HUDEP-2 (cell line): ENCODE measurements around the gene UBTFL1.
"Not testable (repeated sequence)": the region's sequence is repeated elsewhere in the genome, so short reads cannot be mapped to it uniquely, and the experiment has no call there.

Experiments
- DNase-seq, 76 experiments: peaks; one replicate each; lab custom pipeline; 2025; ENCODE audit not compliant: unreplicated experiment in 76 of 76; lab: John Stamatoyannopoulos, UW

Gene UBTFL1, protein sequence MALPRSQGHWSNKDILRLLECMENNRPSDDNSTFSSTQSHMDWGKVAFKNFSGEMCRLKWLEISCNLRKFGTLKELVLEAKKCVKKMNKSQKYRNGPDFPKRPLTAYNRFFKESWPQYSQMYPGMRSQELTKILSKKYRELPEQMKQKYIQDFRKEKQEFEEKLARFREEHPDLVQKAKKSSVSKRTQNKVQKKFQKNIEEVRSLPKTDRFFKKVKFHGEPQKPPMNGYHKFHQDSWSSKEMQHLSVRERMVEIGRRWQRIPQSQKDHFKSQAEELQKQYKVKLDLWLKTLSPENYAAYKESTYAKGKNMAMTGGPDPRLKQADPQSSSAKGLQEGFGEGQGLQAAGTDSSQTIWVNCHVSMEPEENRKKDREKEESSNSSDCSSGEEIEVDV

DNA sequence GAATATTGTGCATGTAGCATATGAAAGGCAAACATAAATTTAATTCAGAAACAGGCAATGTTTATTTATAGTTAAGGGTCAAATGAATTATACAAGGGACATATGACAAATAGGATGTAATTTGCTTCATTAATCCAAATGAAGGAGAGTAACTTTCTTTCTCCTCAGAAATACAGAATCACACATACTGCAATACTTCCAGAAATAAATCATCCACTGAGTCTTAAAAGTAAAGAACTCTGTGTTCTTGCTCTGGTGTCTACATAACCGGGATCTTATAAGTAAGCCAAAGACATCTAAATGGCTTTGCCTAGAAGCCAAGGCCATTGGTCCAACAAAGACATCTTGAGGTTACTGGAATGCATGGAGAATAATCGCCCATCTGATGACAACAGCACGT lies at the start of gene UBTFL1:
TSS of gene UBTFL1 (plus strand) at position 301 of the 400 bp plus-strand sequence. CDS start at position 301, 0 bp downstream.
- DNase-seq: not testable (repeated sequence)

DNA sequence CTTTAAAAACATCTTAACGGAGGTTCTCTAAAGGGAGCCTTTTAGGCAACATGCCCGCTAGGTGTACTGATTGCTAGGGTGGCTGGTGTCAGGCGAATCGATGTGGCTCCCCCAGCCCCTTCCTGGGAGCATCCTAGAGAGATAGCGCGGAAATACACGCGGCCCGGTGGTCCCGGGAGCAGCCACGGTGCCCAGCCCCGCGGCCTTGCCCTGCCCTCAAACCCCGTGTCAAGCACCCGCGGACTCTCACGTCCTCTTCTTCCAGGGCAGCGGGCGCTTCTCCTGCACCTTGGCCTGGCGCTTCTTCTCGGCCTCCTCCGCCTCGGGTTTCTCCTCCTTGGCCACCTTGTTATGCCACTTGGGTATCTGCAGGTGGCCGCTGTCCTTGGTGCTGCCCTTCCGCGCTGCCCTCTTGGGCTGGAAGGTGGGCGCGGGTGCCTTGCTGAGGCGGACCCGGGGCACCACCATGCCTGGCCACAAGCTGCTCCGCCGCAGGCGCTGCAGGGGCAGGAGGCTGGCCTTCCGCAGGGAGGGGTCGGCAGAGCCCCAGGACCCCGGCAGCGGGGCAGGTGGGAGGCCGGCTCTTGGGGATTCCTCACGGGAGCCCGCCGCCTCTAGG lies 34.0 kb upstream of the UBTFL1 start:
- DNase-seq: not testable (repeated sequence)

DNA sequence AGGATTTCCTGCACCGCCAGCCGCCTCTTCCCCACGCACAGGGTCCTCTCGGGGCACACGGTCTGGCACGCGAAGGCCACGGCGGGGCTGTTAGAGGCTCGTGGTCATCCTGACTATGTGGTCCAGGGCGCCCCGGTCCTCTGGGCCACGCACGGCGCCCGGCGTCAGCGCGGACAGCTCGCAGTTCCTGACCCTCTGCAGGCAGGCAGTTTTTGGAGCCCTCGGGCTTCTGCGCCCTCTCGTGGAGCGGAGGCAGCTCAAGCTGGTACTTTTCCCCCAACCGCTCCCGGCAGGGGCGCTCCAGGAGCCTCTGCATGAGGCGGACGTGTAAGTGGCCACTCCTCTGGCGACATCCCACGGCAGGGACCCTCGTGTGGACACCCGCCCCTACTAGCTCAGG lies 33.4 kb upstream of the UBTFL1 start:
- not testable (repeated sequence) for DNase-seq

DNA sequence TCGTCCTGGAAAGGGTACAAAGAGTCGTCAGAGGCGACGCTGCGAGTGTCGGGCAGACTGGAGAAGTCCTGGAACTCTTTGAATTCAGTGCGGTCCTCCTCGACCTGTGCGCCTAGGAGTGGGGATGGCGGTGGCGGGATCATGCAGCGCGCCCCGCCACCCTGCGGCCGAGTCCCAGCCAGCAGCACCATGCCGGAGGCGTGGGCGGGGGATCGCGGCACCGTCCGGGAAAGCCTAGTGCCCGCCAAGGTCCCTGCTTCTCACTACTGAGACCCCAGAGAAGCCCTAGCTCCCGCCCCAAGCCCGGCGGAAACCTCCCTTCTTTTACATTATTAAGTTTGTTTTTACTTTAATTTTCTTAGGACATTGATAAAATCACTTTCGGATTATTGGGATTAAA lies 32.2 kb upstream of the UBTFL1 start:
- DNase-seq: not testable (repeated sequence)

DNA sequence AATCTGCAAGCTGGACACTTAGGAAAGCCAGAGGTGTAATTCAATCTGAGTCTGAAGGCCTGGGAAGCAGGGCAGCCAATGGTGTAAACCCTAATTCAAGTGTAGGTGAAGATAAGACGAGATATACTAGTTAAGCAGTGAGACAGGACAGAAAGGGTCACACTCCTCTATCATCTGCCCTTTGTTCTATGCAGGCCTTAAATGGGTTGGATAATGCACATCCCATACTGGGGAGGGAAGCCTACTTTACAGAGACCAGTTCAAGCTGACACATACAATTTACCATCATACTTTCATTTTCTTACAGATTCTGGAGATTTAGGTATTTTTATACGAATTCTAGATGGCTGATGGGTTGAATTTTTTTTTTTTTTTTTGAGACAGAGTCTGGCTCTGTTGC lies 3.0 kb downstream of the UBTFL1 start:
- not testable (repeated sequence) for DNase-seq

DNA sequence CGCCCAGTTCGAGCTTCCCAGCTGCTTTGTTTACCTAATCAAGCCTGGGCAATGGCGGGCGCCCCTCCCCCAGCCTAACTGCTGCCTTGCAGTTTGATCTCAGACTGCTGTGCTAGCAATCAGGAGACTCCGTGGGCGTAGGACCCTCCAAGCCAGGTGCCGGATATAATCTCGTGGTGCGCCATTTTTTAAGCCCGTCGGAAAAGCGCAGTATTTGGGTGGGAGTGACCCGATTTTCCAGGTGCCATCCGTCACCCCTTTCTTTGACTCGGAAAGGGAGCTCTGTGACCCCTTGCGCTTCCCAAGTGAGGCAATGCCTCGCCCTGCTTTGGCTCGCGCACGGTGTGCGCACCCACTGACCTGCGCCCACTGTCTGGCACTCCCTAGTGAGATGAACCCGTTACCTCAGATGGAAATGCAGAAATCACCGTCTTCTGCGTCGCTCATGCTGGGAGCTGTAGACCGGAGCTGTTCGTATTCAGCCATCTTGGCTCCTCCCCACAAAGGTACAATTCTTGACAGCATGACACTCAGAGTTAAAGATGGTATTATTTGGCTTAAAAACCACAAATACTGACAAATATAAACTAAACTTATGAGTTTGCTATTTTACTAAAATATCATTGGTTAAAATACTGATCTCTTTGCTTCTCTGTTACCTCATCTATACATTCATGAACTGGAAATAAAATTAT lies 9.6 kb downstream of the UBTFL1 start:
- DNase-seq: not testable (repeated sequence)

DNA sequence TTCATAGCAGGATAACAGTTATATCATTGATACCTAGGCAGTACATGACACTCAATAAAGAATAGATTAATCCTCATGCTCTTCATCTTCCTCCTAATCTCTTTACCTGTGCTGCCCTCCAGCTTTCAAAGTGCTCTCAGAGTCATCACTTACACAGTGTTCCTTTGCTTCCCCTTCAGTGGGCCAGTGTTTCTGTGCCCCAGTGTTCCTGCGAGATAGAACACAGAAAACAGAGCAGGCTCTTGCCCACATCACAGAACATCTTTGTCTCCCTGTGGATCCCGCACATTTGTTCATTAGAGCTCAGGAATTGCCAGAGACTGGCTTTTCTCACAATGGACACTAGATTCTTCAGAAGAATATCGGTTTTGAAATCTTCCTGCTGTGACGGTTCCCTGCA lies 12.5 kb downstream of the UBTFL1 start:
- DNase-seq: not testable (repeated sequence)

DNA sequence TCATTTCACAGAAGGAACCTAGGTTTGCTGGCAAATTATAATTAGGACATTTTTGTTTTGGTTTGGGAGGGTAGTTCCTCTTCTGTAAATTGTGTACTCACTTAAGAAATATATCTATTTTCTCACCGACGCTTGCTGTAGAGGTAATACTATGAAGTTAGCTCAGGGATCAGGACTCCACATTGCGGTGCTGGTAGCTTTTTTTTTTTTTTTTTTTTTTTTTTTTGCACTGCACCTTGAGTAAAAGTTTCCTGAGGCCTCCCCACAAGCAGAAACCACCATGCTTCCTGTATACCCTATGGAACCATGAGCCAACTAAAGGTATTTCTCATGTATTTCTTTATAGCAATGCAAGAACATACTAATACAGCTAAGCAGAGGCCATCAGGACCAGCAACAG lies 14.7 kb downstream of the UBTFL1 start:
- no peak for DNase-seq

DNA sequence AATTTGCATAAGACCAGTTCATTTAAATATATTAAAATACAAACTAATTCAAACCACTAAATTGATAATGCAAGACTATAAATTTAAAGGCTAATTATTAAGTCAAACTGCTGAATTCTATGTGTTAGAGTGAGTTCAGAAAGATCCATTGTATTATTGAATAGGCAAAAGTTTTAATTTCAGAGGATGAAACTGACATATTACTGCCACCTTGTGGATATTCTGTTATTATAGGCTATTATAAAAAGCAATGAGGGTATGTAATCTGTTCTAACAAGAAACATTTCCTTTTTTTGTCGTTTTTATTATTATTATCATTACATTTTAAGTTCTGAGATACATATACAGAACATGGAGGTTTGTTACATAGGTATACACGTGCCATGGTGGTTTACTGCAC lies 27.8 kb downstream of the UBTFL1 start:
- DNase-seq: peak in 1 of 76 experiments; percentile 25

DNA sequence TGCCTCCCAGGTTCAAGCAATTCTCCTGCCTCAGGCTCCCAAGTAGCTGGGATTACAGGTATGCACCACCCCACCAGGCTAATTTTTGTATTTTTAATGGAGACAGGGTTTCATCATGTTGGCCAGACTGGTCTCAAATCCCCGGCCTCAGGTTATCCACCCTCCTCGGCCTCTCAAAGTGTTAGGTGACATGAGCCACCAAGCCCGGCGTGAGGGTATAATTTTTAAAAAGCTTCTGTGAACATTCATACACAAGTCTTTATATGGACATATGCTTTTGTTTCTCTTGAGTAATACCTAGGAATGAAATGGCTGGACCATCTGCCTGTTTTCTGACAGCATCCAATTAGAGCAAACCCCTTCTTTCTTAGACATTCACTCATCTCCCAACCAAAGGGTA lies 34.4 kb downstream of the UBTFL1 start:
- no peak for DNase-seq

DNA sequence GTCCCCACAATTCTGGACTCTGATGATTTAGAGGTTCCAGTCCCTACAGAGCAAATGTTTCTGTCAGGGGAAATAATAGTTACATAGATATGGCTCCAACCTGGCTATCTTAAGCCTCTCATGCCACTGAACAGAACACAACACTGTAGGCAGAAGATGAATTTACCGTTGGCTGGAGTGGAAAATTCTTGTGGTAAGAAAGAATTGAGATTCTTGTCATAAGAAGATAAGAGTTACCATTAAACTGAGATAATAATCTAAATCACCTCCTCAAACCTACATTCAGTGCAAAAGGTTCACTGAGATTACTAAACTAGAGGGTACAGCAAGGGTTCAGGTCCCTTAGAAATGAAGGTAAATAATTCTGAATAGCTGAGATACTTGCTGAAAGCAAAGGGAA lies 38.6 kb downstream of the UBTFL1 start:
- no peak for DNase-seq

DNA sequence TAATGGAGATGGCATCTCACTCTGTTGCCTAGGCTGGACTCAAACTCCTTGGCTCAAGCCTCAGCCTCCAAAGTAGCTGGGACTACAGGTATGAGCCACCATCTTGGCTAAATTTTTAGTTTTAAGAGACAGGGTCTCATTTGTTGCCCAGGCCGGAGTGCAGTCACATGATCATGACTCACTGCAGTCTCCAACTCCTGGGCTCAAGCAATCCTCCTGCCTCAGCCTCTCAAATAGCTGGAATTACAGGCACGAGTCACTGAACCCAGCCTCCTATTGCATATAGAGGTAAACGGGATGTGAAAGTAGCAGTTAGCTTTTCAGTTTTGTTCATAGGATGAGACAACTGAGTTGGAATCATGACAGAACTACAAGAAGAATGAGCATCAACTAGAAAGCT lies 39.2 kb downstream of the UBTFL1 start:
- DNase-seq: no peak

DNA sequence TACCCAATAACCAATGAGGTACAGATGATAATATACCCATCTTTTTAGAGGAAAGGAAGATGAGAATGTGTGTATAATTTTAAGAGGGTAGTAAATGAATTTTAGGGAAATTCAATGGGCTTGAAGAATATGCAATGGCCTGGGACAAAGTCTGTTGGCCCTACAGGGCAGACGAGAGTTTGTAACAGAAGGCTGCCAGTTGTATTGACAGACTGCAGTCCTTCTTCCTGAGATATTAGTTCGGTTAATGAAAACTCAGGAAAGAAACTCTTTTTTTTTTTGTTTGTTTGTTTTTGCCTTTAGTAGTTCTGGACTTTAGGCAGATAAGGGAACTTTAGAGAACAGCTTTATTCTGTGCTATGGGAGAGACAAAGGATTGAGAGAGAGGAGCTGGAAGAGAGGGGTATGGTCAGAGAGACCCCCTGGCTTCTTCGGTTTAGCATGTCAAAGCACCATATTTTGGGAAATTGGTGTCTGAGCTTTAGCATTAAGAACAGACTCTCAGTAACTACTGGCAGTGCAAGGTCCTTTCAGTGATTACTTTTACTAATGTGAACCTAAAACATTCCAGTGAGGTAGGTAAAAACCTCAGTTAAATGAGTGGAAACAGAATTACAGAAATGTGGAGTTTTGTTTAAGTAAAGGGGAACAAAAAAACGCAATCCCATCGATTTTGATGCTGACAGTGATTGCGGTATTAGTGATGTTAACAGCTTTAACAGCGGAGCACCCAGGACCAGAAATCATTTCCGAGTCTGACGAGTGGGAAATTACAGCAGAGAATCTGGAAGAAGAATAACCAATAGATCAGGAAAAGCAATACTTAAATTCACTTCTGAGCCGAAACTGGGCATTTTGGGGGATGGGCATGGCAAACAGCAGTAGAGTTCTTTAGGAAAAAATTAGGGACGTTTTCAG lies 48.1 kb downstream of the UBTFL1 start:
- DNase-seq: no peak

DNA sequence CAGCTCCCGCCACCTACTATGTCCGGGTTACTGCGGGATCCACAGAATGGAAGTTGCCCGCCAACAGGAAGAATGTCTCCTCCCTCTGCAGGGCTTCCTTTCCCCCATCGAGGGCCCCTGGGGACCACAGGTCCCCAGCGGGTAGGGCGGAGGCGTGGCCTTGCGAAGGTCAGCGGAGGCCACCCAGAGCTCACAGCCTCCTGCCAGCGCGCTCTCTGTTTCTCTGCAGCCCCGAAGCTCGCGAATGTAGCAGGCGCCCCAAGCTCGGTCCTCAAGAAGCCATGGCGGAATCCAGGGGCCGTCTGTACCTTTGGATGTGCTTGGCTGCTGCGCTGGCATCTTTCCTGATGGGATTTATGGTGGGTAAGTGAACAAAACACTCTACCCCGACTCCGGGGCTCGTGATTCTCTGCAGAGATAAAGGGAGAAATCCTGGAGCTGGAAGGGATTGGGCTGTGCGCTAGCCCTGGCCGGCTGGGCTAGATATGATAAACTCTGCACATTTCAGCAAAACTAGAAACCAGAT lies 48.8 kb downstream of the UBTFL1 start, which contains the start of gene NAALAD2:
TSS of gene NAALAD2 (plus strand) at position 186 of the 526 bp plus-strand sequence. CDS start at position 282, 96 bp downstream.
- DNase-seq: no peak

DNA sequence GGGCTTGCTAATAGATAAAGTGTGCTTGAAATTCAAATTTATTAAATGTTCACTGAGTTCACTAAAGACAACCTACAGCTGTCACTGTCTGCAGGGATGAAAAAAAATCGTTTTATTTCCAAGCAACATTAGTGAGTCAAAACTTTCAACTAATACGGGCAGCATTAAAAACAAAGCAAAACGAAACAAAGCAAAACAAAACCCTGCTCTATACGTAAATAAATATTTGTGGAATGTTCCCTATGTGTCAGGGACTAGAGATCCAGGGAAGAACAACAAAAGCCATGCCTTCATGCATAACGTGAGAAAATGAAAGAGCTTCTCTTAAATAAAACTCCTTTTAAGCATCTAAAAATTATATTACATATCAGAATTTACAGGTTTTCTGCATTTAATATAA lies 49.3 kb downstream of the UBTFL1 start:
- no peak for DNase-seq
